A549 (cell line): ENCODE data around the gene TMEM91. TPM values are rescaled to one million over a fixed set of nuclear protein-coding genes. Genes with fewer than 3 reads are reported as not detected.
"Not testable (repeated sequence)": the region's sequence is repeated elsewhere in the genome, so short reads cannot be mapped to it uniquely, and the experiment has no call there.

Experiments
- ATAC-seq, 2 experiments: fragments of 200-7000 bp in 1 of 2; fragments of >200 bp in 1 of 2; cut with Nextera tagmentation in 1 of 2; cut with Tn5 transposase in 1 of 2; 3 replicates each; pipeline versions ENCODE4 v1.8.0 to v1.9.1; 2018 to 2020; ENCODE audit warnings: mild to moderate bottlenecking in 1 of 2, moderate library complexity in 1 of 2
- CTCF ChIA-PET: fragments of 300-600 bp; sonication (Branson Sonifier 250); formaldehyde crosslinking; extraction: SDS; loops from one replicate; lab custom pipeline; 2021; ENCODE audit warnings: antibody characterized with exemption, inconsistent platforms; lab: Yijun Ruan, JAX
- POLR2A ChIA-PET: fragments of 350-600 bp; formaldehyde crosslinking; extraction: SDS; loops from one replicate; lab custom pipeline; 2021; ENCODE audit warnings: antibody characterized with exemption, inconsistent platforms; lab: Yijun Ruan, JAX
- DNase-seq, 2 experiments: peaks; one replicate each; pipeline versions ENCODE4 v3.0.0 to v3.0.0-alpha.2; 2011 to 2016; ENCODE audit warnings: low read depth in 1 of 2, low spot score in 1 of 2
- FAIRE-seq: peaks from 2 replicates; lab custom pipeline; 2011; peaks lifted over from hg19 to GRCh38; lab: Jason Lieb, UNC
- H3K27ac ChIP-seq, 2 experiments: fragments of >200 bp; sonication (Bioruptor Twin); formaldehyde crosslinking; 3 replicates each; pipeline ENCODE4 v1.5.1; 2016 to 2017
- H3K4me1 ChIP-seq: fragments of >200 bp; sonication (Bioruptor Twin); formaldehyde crosslinking; 3 replicates; pipeline ENCODE4 v1.6.1; 2016
- H3K4me2 ChIP-seq: fragments of >200 bp; sonication (Bioruptor Twin); formaldehyde crosslinking; 3 replicates; pipeline ENCODE4 v1.6.1; 2016
- H3K4me3 ChIP-seq: fragments of >200 bp; sonication (Bioruptor Twin); formaldehyde crosslinking; 3 replicates; pipeline ENCODE4 v1.5.1; 2016
- H3K9me3 ChIP-seq: fragments of >200 bp; sonication (Bioruptor Twin); formaldehyde crosslinking; 3 replicates; pipeline ENCODE4 v1.6.1; 2016
- CBX8 ChIP-seq: fragments of 200-600 bp; sonication (generic); IDR thresholded peaks from 2 replicates; pipeline ENCODE4 v1.6.1; 2016
- CEBPB ChIP-seq, 2 experiments: fragments of >200 bp in 1 of 2; sonication (Bioruptor Twin) in 1 of 2; formaldehyde crosslinking in 1 of 2; IDR thresholded peaks; 2 replicates each; pipeline ENCODE4 v1.6.1; 2012 to 2016
- EHF ChIP-seq: fragments of 250-450 bp; sonication (Bioruptor Pico); IDR thresholded peaks from 2 replicates; pipeline ENCODE4 v1.5.0; 2020; ENCODE audit warnings: mild to moderate bottlenecking
- ELK1 ChIP-seq: fragments of 150-350 bp; IDR thresholded peaks from 2 replicates; pipeline ENCODE4 v1.6.1; 2014; ENCODE audit warnings: low read depth, mild to moderate bottlenecking, low read length
- HDAC2 ChIP-seq: fragments of 200-600 bp; sonication (generic); IDR thresholded peaks from 2 replicates; pipeline ENCODE4 v1.6.1; 2016
- HES2 ChIP-seq: fragments of >200 bp; sonication (Bioruptor Twin); formaldehyde crosslinking; IDR thresholded peaks from 2 replicates; pipeline ENCODE4 v1.6.1; 2016
- HEYL ChIP-seq: fragments of 250-450 bp; sonication (Bioruptor Pico); IDR thresholded peaks from 2 replicates; pipeline ENCODE4 v1.8.0; 2021; ENCODE audit warnings: mild to moderate bottlenecking, moderate library complexity
- HOXB13 ChIP-seq: fragments of 250-450 bp; sonication (Bioruptor Pico); IDR thresholded peaks from 2 replicates; pipeline ENCODE4 v1.5.0; 2020; ENCODE audit warnings: low read depth, mild to moderate bottlenecking, moderate library complexity
- HOXB5 ChIP-seq: fragments of 250-450 bp; sonication (Bioruptor Pico); IDR thresholded peaks from 2 replicates; pipeline ENCODE4 v1.5.0; 2020; ENCODE audit warnings: mild to moderate bottlenecking, moderate library complexity
- JUN ChIP-seq, 2 experiments: fragments of >200 bp; sonication (Bioruptor Twin); formaldehyde crosslinking; IDR thresholded peaks; 2 replicates in 1 of 2; 3 replicates in 1 of 2; pipeline ENCODE4 v1.6.1; 2016 to 2017
- KDM1A ChIP-seq: fragments of 200-600 bp; sonication (generic); IDR thresholded peaks from 2 replicates; pipeline ENCODE4 v1.6.1; 2016; ENCODE audit warnings: low read depth, mild to moderate bottlenecking
- KDM5A ChIP-seq: fragments of 200-600 bp; sonication (generic); IDR thresholded peaks from 2 replicates; pipeline ENCODE4 v1.6.1; 2016; ENCODE audit warnings: antibody characterized with exemption, mild to moderate bottlenecking
- MAFK ChIP-seq: fragments of 450-650 bp; IDR thresholded peaks from 2 replicates; pipeline ENCODE4 v1.6.1; 2014; ENCODE audit not compliant: partially characterized antibody
- MAZ ChIP-seq: fragments of 150-350 bp; IDR thresholded peaks from 2 replicates; pipeline ENCODE4 v1.6.1; 2014; ENCODE audit warnings: antibody characterized with exemption, low read depth, low read length, borderline replicate concordance
- RAD21 ChIP-seq, 2 experiments: fragments of >200 bp in 1 of 2; sonication (Bioruptor Twin) in 1 of 2; formaldehyde crosslinking in 1 of 2; IDR thresholded peaks in 1 of 2; conservative IDR thresholded peaks in 1 of 2; 2 replicates in 1 of 2; 3 replicates in 1 of 2; pipeline ENCODE4 v1.6.1; 2012 to 2018; ENCODE audit warnings: inconsistent platforms in 1 of 2
- RNF2 ChIP-seq: fragments of 200-600 bp; sonication (generic); IDR thresholded peaks from 2 replicates; pipeline ENCODE4 v1.6.1; 2016; ENCODE audit warnings: low read depth, mild to moderate bottlenecking, antibody characterized with exemption, moderate library complexity, borderline replicate concordance
- SMC3 ChIP-seq: fragments of >200 bp; sonication (Bioruptor Twin); formaldehyde crosslinking; IDR thresholded peaks from 3 replicates; pipeline ENCODE4 v1.6.1; 2018; ENCODE audit warnings: inconsistent platforms
- SREBF2 ChIP-seq: fragments of 450-650 bp; IDR thresholded peaks from 2 replicates; pipeline ENCODE4 v1.6.1; 2014; ENCODE audit warnings: mild to moderate bottlenecking, moderate library complexity
- ZC3H11A ChIP-seq: fragments of 450-650 bp; IDR thresholded peaks from 2 replicates; pipeline ENCODE4 v1.6.1; 2014; ENCODE audit warnings: antibody characterized with exemption, mild to moderate bottlenecking
- ZSCAN20 ChIP-seq: fragments of 250-450 bp; sonication (Bioruptor Pico); IDR thresholded peaks from 2 replicates; pipeline ENCODE4 v1.8.0; 2022; ENCODE audit warnings: mild to moderate bottlenecking, moderate library complexity
- WGBS: methylation state at CpG from one replicate; pipeline ENCODE4 v1.1.6; 2017; ENCODE audit errors: missing lambda C conversion rate; 5-methylcytosine and 5-hydroxymethylcytosine counted together
- polyA plus RNA-seq, 4 experiments: library from polyadenylated mRNA; depleted of rRNA in 3 of 4; stranded (reverse); fragments of >200 nt; fragmentation: RNase III in 1 of 4; extraction: RNeasy Plus Mini Kit Qiagen cat#74134 plus additional on column Dnase treatment in 1 of 4; gene quantifications; 2 replicates in 3 of 4; 3 replicates in 1 of 4; pipeline ENCODE4 v1.2.3, GENCODE V29; 2011 to 2017
- TF ChIP-seq, protein P1 (sequence below): fragments of >200 bp; sonication (Bioruptor Twin); formaldehyde crosslinking; IDR thresholded peaks from 3 replicates; pipeline ENCODE4 v1.6.1; 2016
- TF ChIP-seq, protein P2 (sequence below): fragments of >200 bp; sonication (Bioruptor Twin); formaldehyde crosslinking; IDR thresholded peaks from 3 replicates; pipeline ENCODE4 v1.5.1; 2016

Gene TMEM91
- polyA plus RNA-seq, 2 of the 4 experiments (the other 2 are of a cell fraction) = 4.0 to 5.2 TPM

DNA sequence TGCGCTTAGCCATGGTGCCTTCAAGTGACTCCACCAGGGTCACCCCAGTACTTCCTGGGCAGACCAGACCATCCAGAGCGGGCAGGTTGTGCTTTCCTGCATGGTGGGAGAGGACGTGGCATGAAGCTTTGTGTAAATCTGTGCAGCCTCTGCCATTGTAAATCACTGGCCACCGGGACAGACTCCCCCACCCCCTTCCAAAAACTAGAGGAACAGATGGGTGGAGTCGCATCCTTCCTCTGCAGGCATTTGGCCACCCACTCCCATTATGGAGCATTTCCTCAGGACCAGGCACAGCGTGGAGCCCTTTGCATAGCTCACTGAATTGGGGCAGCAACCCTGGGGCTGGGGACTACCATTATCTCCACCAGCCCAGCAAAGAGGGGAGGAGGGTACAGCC lies 29.4 kb downstream of the TMEM91 start:
- 91% methylated on average over 6 of the region's 6 CpGs for WGBS
- Histone ChIP-seq H3K27ac (no peak overlapping the region), H3K4me2 (no peak overlapping the region), H3K4me3 (no peak overlapping the region), H3K9me3 (no peaks in the 10 kb centered on the region), H3K4me1 (peaks cover 12% of the 10 kb centered on the region)
- ATAC-seq = no peak
- ChIA-PET POLR2A (interaction anchor here (0.6 to 2.2 kb wide), 2 partner anchors 34 to 35 kb away, joined by 8 to 10 read pairs; partner anchors contain the start of gene DMAC2), CTCF (interaction anchor here (0.6 to 2.0 kb wide), 10 partner anchors 9 to 278 kb away, joined by 3 to 9 read pairs (median 4); no protein-coding TSS in a partner anchor)
- FAIRE-seq = no peak
- DNase-seq = no peak
- no peak for TF ChIP-seq ZC3H11A
- TF ChIP-seq HOXB5 (CRISPR knock-in tag) = no peak
- no peak for TF ChIP-seq KDM1A
- TF ChIP-seq, protein P1, sequence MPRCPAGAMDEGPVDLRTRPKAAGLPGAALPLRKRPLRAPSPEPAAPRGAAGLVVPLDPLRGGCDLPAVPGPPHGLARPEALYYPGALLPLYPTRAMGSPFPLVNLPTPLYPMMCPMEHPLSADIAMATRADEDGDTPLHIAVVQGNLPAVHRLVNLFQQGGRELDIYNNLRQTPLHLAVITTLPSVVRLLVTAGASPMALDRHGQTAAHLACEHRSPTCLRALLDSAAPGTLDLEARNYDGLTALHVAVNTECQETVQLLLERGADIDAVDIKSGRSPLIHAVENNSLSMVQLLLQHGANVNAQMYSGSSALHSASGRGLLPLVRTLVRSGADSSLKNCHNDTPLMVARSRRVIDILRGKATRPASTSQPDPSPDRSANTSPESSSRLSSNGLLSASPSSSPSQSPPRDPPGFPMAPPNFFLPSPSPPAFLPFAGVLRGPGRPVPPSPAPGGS = no peak
- TF ChIP-seq HEYL (CRISPR knock-in tag) = no peak

DNA sequence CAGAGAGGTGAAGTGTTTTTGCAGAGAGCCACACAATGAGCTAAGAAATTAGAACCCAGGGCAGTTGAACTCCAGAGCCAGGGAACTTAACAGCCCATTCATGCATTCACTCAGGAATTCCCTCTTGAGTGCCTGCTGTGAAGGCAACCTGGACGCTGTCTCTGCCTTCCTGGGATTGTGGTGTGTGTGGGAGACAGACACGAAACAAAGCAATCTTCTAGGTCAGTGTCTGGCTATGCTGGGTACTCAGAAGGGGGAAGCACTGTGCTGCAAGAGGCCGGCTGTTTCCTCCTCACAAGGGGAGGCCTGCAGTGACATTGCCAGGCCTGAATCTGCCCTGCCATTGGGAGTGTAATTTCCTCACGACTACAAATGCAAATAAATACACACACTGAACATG lies 30.9 kb downstream of the TMEM91 start:
- Histone ChIP-seq H3K9me3 (no peaks in the 10 kb centered on the region), H3K4me1 (peaks cover 12% of the 10 kb centered on the region), H3K27ac (no peak overlapping the region), H3K4me2 (no peak overlapping the region), H3K4me3 (no peak overlapping the region)
- no peak for TF ChIP-seq RAD21 (conservative IDR thresholded peaks at IDR 0.05 in 1 of 2, IDR thresholded peaks at IDR 0.05 in 1 of 2)
- no peak for TF ChIP-seq CEBPB (IDR thresholded peaks at IDR 0.05)
- TF ChIP-seq HOXB5 (CRISPR knock-in tag) = no peak
- TF ChIP-seq HDAC2 = no peak
- TF ChIP-seq SREBF2 = no peak
- no peak for TF ChIP-seq EHF (CRISPR knock-in tag)
- no peak for TF ChIP-seq ELK1
- TF ChIP-seq MAFK = no peak
- TF ChIP-seq CBX8 = no peak
- TF ChIP-seq, protein P1 = no peak
- TF ChIP-seq JUN (IDR thresholded peaks at IDR 0.05) = no peak
- TF ChIP-seq HOXB13 (CRISPR knock-in tag) = no peak
- TF ChIP-seq HES2 = no peak
- TF ChIP-seq RNF2 = no peak
- TF ChIP-seq MAZ = no peak
- no peak for FAIRE-seq
- DNase-seq = no peak
- WGBS = 73% methylated on average over 4 of the region's 4 CpGs
- peak; percentile 9 to 20; a peak in 1 of 6 replicates for ATAC-seq
- ChIA-PET CTCF (interaction anchor here (0.6 to 4.2 kb wide), 11 partner anchors 9 to 163 kb away, joined by 3 to 27 read pairs (median 4); partner anchors contain the start of genes B3GNT8, BCKDHA, DMAC2 and TGFB1), POLR2A (interaction anchor here (1.0 to 2.2 kb wide), 2 partner anchors 12 to 32 kb away, joined by 3 to 10 read pairs; partner anchors contain the start of gene DMAC2)

DNA sequence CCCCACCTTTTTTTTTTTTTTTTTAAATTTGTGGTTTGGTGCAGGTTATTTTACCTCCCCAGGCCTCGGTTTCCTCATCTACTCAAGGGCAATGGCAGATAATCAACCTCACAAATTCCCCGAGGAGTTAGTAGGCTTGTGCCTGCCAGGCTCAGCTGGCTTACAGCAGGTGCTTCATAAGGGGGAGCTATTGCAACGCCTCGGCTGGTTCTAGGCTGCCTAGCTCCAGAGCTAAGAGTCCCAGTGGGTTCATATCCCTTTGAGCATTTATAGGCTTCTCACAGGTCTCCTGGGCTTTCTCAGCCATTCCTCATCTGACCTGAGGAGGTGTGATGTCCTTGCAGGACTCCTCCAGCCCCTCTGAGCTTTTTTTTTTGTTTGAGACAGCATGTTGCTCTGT lies 31.9 kb downstream of the TMEM91 start:
- Histone ChIP-seq H3K27ac (no peak overlapping the region), H3K4me1 (peaks cover 12% of the 10 kb centered on the region), H3K4me2 (no peak overlapping the region), H3K4me3 (no peak overlapping the region), H3K9me3 (no peaks in the 10 kb centered on the region)
- ATAC-seq = peak; percentile 9 to 21; a peak in 3 of 6 replicates
- TF ChIP-seq, protein P2, sequence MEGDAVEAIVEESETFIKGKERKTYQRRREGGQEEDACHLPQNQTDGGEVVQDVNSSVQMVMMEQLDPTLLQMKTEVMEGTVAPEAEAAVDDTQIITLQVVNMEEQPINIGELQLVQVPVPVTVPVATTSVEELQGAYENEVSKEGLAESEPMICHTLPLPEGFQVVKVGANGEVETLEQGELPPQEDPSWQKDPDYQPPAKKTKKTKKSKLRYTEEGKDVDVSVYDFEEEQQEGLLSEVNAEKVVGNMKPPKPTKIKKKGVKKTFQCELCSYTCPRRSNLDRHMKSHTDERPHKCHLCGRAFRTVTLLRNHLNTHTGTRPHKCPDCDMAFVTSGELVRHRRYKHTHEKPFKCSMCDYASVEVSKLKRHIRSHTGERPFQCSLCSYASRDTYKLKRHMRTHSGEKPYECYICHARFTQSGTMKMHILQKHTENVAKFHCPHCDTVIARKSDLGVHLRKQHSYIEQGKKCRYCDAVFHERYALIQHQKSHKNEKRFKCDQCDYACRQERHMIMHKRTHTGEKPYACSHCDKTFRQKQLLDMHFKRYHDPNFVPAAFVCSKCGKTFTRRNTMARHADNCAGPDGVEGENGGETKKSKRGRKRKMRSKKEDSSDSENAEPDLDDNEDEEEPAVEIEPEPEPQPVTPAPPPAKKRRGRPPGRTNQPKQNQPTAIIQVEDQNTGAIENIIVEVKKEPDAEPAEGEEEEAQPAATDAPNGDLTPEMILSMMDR = no peak
- TF ChIP-seq KDM5A (no peak), RNF2 (no peak), ZSCAN20 (CRISPR knock-in tag) (no peak), SMC3 (no peak)
- TF ChIP-seq, protein P1 = no peak
- DNase-seq = no peak
- WGBS = 62% methylated on average over 4 of the region's 4 CpGs
- CTCF ChIA-PET = interaction anchor here (0.6 to 4.2 kb wide), 12 partner anchors 9 to 819 kb away, joined by 3 to 27 read pairs (median 4); partner anchors contain the start of gene B3GNT8
- no peak for FAIRE-seq
- POLR2A ChIA-PET = interaction anchor here (1.0 to 2.9 kb wide), 4 partner anchors 9 to 44 kb away, joined by 3 to 20 read pairs (median 6); partner anchors contain the start of genes B9D2 and DMAC2

- CTCF ChIA-PET = interaction anchor here (0.8 to 4.2 kb wide), 8 partner anchors 8 to 819 kb away, joined by 3 to 27 read pairs (median 4); no protein-coding TSS in a partner anchor
- not testable (repeated sequence) for H3K4me3 ChIP-seq, H3K27ac ChIP-seq, DNase-seq, ATAC-seq, H3K9me3 ChIP-seq
- Histone ChIP-seq H3K4me2 (peak overlapping the region; percentile 21; the same call in 1 of the 3 replicates), H3K4me1 (peaks cover 12% of the 10 kb centered on the region)
- POLR2A ChIA-PET = interaction anchor here (1.0 to 2.9 kb wide), 3 partner anchors 10 to 45 kb away, joined by 3 to 20 read pairs (median 10); partner anchors contain the start of genes B9D2 and DMAC2
- FAIRE-seq = peak; percentile 32
- 89% methylated on average over 5 of the region's 5 CpGs for WGBS
These were observed 32.5 kb downstream of the TMEM91 start for GRCh38 chr19:41408846-41409245.
